SJSA1 (cell line): ENCODE measurements around the gene LAGE3. TPM values are rescaled to one million over a fixed set of nuclear protein-coding genes. Genes with fewer than 3 reads are reported as not detected.

Experiments
- DNase-seq, 2 experiments: peaks; one replicate each; pipeline ENCODE4 v3.0.0-alpha.2; 2015 to 2020; ENCODE audit warnings: low spot score in 2 of 2, low read depth in 1 of 2
- H3K27ac ChIP-seq: fragments of 250-450 bp; sonication (Bioruptor Pico); 2 replicates; pipeline ENCODE4 v1.5.1; 2020; ENCODE audit warnings: mild to moderate bottlenecking, moderate library complexity
- H3K27me3 ChIP-seq: fragments of 250-450 bp; sonication (Bioruptor Pico); replicated peaks from 2 replicates; pipeline ENCODE4 v1.5.1; 2020; ENCODE audit warnings: mild to moderate bottlenecking, moderate library complexity
- H3K36me3 ChIP-seq: fragments of 250-450 bp; sonication (Bioruptor Pico); 2 replicates; pipeline ENCODE4 v1.5.1; 2020; ENCODE audit warnings: mild to moderate bottlenecking
- H3K4me1 ChIP-seq: fragments of 250-450 bp; sonication (Bioruptor Pico); replicated peaks from 2 replicates; pipeline ENCODE4 v1.6.1; 2021; ENCODE audit warnings: mild to moderate bottlenecking
- H3K4me3 ChIP-seq: fragments of 250-450 bp; sonication (Bioruptor Pico); 2 replicates; pipeline ENCODE4 v1.5.1; 2020; ENCODE audit warnings: mild to moderate bottlenecking
- H3K9me3 ChIP-seq: fragments of 250-450 bp; sonication (Bioruptor Pico); replicated peaks from 2 replicates; pipeline ENCODE4 v1.5.1; 2020; ENCODE audit warnings: mild to moderate bottlenecking
- total RNA-seq: library from RNA; depleted of rRNA; stranded (reverse); fragments of >200 nt; shearing (Covaris generic); gene quantifications from 2 replicates; pipeline ENCODE4 v1.2.3, GENCODE V29; 2014; rRNA removed

The LAGE3 gene
- total RNA-seq, 1 experiment from 2014 or later = 42.5 TPM

GRCh38 chrX:154435171-154435733 is 43.8 kb downstream of the LAGE3 start:
- Histone ChIP-seq H3K4me1 (peaks cover 10% of the 10 kb centered on the region), H3K27ac (no peak overlapping the region), H3K4me3 (no peak overlapping the region), H3K27me3 (no peaks in the 10 kb centered on the region), H3K9me3 (no peaks in the 10 kb centered on the region), H3K36me3 (peaks cover 28% of the 10 kb centered on the region)
- DNase-seq = no peak

- Histone ChIP-seq H3K27me3 (no peaks in the 10 kb centered on the region), H3K27ac (no peak overlapping the region), H3K9me3 (no peaks in the 10 kb centered on the region), H3K36me3 (peaks cover 24% of the 10 kb centered on the region), H3K4me1 (peaks cover 10% of the 10 kb centered on the region), H3K4me3 (no peak overlapping the region)
- no peak for DNase-seq
Measured at GRCh38 chrX:154434394-154435168, 44.5 kb downstream of the LAGE3 start.

GRCh38 chrX:154433605-154434004 is 45.5 kb downstream of the LAGE3 start:
- Histone ChIP-seq H3K36me3 (peaks cover 19% of the 10 kb centered on the region), H3K4me3 (no peak overlapping the region), H3K27ac (no peak overlapping the region), H3K9me3 (no peaks in the 10 kb centered on the region), H3K4me1 (peaks cover 10% of the 10 kb centered on the region), H3K27me3 (no peaks in the 10 kb centered on the region)
- DNase-seq = no peak

- no peak for DNase-seq
- Histone ChIP-seq H3K4me3 (no peak overlapping the region), H3K27me3 (no peaks in the 10 kb centered on the region), H3K9me3 (no peaks in the 10 kb centered on the region), H3K27ac (no peak overlapping the region), H3K4me1 (peaks cover 8% of the 10 kb centered on the region), H3K36me3 (peaks cover 15% of the 10 kb centered on the region)
Measured at GRCh38 chrX:154432210-154432609, 46.9 kb downstream of the LAGE3 start.

GRCh38 chrX:154431341-154431740 is 47.7 kb downstream of the LAGE3 start:
- Histone ChIP-seq H3K9me3 (no peaks in the 10 kb centered on the region), H3K27ac (no peak overlapping the region), H3K4me3 (no peak overlapping the region), H3K36me3 (peaks cover 12% of the 10 kb centered on the region), H3K27me3 (no peaks in the 10 kb centered on the region), H3K4me1 (peaks cover 6% of the 10 kb centered on the region)
- no peak for DNase-seq

- DNase-seq = no peak
- H3K36me3 ChIP-seq = peaks cover 7% of the 10 kb centered on the region
- no peaks in the 10 kb centered on the region for H3K9me3 ChIP-seq
- H3K4me3 ChIP-seq = no peak overlapping the region
- H3K4me1 ChIP-seq = peaks cover 4% of the 10 kb centered on the region
- H3K27me3 ChIP-seq = no peaks in the 10 kb centered on the region
- no peak overlapping the region for H3K27ac ChIP-seq
Measured at GRCh38 chrX:154430916-154431315, 48.2 kb downstream of the LAGE3 start.

GRCh38 chrX:154430479-154430878 is 48.6 kb downstream of the LAGE3 start:
- no peak for DNase-seq
- peaks cover 3% of the 10 kb centered on the region for H3K36me3 ChIP-seq
- no peaks in the 10 kb centered on the region for H3K27me3 ChIP-seq
- H3K9me3 ChIP-seq = no peaks in the 10 kb centered on the region
- H3K4me3 ChIP-seq = no peak overlapping the region
- peaks cover 4% of the 10 kb centered on the region for H3K4me1 ChIP-seq
- no peak overlapping the region for H3K27ac ChIP-seq

- Histone ChIP-seq H3K4me1 (peaks cover 4% of the 10 kb centered on the region), H3K27ac (no peak overlapping the region), H3K36me3 (peaks cover 3% of the 10 kb centered on the region), H3K27me3 (no peaks in the 10 kb centered on the region), H3K4me3 (no peak overlapping the region; the same call in 1 of the 2 replicates), H3K9me3 (no peaks in the 10 kb centered on the region)
- DNase-seq = no peak
Measured at GRCh38 chrX:154429711-154430110, 49.4 kb downstream of the LAGE3 start.

- Histone ChIP-seq H3K4me3 (peak within 1 kb of the TSS; percentile 93), H3K4me1 (peaks cover 4% of the 10 kb centered on the region), H3K27me3 (no peaks in the 10 kb centered on the region), H3K9me3 (no peaks in the 10 kb centered on the region), H3K27ac (0 out of 2 replicates have a peak within 1 kb of the TSS, but pooled peaks have one; percentile 10), H3K36me3 (peaks cover 3% of the 10 kb centered on the region)
- DNase-seq = peak; percentile 81 to 92
Measured at GRCh38 chrX:154428176-154429171, 50.6 kb downstream of the LAGE3 start, which contains the start of gene ATP6AP1. ATP6AP1 (plus strand) TSS chrX:154428677; CDS start chrX:154428693, 16 bp downstream.

Other genes with a start within 250 kb of the LAGE3 start
- gene OPN1MW3, start 221.7 kb downstream of the LAGE3 start, total RNA-seq = not detected in 2 replicates
- not detected in 2 replicates for gene TEX28, start 184.2 kb downstream of the LAGE3 start, total RNA-seq
- not detected in 2 replicates for gene TKTL1, start 183.5 kb downstream of the LAGE3 start, total RNA-seq
- 918 and 1,686 TPM in 2 replicates for gene FLNA, start 104.6 kb downstream of the LAGE3 start, total RNA-seq
- 17.7 and 42.3 TPM in 2 replicates for gene EMD, start 100.0 kb downstream of the LAGE3 start, total RNA-seq
- gene RPL10, start 80.9 kb downstream of the LAGE3 start, total RNA-seq = 1,843 and 4,201 TPM in 2 replicates
- 30.9 and 41.8 TPM in 2 replicates for gene DNASE1L1, start 70.0 kb downstream of the LAGE3 start, total RNA-seq
- gene TAFAZZIN, start 67.7 kb downstream of the LAGE3 start, total RNA-seq = 11.3 and 17.7 TPM in 2 replicates
- 62.4 and 67.8 TPM in 2 replicates for gene ATP6AP1, start 50.6 kb downstream of the LAGE3 start, total RNA-seq
- gene GDI1, start 42.1 kb downstream of the LAGE3 start, total RNA-seq = 178 and 208 TPM in 2 replicates
- gene FAM50A, start 35.1 kb downstream of the LAGE3 start, total RNA-seq = 54.3 and 70.5 TPM in 2 replicates
- gene PLXNA3, start 21.0 kb downstream of the LAGE3 start, total RNA-seq = 0.32 and 0.47 TPM in 2 replicates
- 23.7 and 39.1 TPM in 2 replicates for gene UBL4A, start 7.3 kb upstream of the LAGE3 start, total RNA-seq
- gene SLC10A3, start 11.3 kb upstream of the LAGE3 start, total RNA-seq = 10.1 and 19.9 TPM in 2 replicates
- gene FAM3A, start 37.0 kb upstream of the LAGE3 start, total RNA-seq = 19.6 and 28.8 TPM in 2 replicates
- 32.6 and 52.7 TPM in 2 replicates for gene G6PD, start 67.6 kb upstream of the LAGE3 start, total RNA-seq
- 20.6 and 24.2 TPM in 2 replicates for gene IKBKG, start 68.3 kb upstream of the LAGE3 start, total RNA-seq
- gene CTAG1A, start 105.9 kb upstream of the LAGE3 start, total RNA-seq = not detected in 2 replicates
- not detected in 2 replicates for gene CTAG1B, start 140.0 kb upstream of the LAGE3 start, total RNA-seq
- not detected in 2 replicates for gene CTAG2, start 174.3 kb upstream of the LAGE3 start, total RNA-seq